Stimulated activated CD8-positive, alpha-beta memory T cell treated with anti-CD3 and anti-CD28 coated beads, Interleukin-15, amount 100 ng/mL, for 4 hours (primary cell): ENCODE measurements around the gene EXPH5.
A peak's percentile ranks its signal among the peaks of the same experiment; 100 is the strongest.
"Not testable (repeated sequence)": the region's sequence is repeated elsewhere in the genome, so short reads cannot be mapped to it uniquely, and the experiment has no call there.

ENCODE experiments used
- DNase-seq, 2 donors: peaks; one replicate each; pipeline ENCODE4 v3.0.0-alpha.2; 2020; ENCODE audit warnings: low read depth in 2 of 2

The EXPH5 gene, protein sequence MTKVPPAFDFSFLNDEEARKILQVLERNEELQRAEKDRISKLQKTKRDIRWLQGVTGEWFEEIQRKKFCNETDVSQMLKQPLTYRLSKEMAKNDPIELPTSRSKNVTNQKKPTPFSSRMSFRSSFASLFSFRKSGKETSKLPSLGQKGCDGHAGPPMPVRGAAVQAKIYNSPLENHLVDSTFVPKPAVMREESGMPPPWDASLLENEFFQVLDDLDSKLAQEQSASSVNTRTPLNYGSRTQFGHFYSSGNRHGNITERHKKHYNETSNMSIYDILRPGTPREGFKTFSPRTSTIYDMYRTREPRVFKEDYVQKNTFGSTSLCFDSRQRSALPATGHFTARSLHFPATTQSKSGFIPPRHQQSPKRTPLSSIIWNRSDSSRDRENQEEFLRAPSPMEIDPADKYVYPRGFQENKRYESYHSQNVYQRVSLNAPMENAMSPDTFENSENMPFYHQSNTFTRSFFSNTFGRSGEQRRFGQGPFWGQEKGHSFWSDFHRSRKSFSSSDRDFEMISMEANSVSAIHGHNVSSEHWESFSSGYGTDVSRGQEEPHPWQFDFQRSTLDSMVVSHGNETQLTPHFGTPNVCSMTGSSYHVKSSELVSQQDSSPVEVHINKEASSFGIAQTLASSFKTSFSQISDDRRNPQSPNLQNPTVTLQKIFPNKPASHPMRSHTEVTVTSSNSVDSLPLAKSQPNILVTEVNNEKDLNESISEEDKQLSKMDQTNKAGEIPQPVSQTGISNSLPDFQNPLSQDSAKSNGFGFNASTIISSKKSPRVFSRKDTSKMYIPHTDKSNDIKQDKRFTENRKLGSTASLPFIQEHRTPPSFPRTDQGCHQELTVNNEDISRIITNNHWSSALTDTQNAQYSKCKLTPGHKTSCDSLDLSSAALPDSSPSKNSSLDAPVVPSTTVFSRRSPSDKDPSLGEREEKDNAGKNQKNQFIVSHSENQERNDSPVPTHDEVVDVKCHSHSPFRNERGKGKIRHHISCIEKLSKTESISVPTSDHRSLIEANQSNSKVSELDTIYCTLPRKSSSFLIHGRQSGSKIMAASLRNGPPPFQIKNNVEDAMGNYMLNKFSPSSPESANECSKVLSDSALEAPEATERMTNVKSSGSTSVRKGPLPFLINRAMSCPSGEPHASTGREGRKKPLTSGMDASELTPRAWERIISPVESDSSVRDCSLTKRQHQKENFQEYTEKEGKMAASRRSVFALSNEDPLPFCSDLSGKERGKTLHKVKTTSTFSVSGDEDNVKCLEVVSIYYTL (N-terminal part only)

GRCh38 chr11:108593214-108593922 lies at the start of gene EXPH5:
TSS of gene EXPH5 (minus strand) at chr11:108593768. CDS start at chr11:108593536, 232 bp downstream.
- peak; percentile 71 to 79 for DNase-seq

- not testable (repeated sequence) for DNase-seq
Measured at GRCh38 chr11:108641752-108642151, 48.2 kb upstream of the EXPH5 start.

DNA sequence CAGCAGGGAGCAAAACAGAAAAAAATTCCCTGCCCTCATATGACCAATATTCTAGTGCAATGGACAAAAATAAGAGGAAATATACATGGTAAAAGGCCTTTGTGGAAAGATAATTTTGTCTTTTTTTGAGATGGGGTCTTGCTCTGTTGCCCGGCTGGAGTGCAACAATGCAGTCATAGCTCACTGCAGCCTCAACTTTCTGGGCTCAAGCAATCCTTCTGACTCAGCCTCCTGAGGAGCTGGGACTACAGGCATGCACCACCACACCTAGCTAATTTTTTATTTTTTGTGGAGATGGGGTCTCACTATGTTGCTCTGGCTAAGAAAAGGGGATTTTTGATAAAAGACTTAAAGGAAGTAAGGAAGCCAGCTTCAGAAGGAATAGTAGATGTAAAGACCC lies 45.6 kb upstream of the EXPH5 start:
- DNase-seq: no peak

DNA sequence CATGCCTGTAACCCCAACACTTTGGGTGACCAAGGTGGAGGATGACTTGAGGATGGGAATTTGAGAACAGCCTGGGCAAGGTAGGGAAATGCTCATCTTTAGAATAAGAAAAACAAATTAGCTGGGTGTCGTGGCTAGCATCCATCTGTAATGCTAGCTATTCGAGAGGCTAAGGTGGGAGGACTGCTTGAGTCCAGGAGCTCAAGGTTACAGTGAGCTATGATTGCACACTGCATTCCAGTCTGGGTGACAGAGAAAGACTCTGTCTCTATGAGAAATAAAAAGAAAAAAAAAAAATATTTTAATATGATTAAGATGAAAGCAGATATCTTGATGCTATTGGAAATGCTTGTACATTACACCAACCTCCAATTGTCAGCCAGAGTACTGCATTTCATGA lies 42.7 kb upstream of the EXPH5 start:
- no peak for DNase-seq

- DNase-seq: no peak
Measured at GRCh38 chr11:108635106-108635505, 41.5 kb upstream of the EXPH5 start.

GRCh38 chr11:108632041-108632704 lies 38.6 kb upstream of the EXPH5 start:
- DNase-seq: no peak

GRCh38 chr11:108629274-108629673 lies 35.7 kb upstream of the EXPH5 start:
- DNase-seq: no peak

DNA sequence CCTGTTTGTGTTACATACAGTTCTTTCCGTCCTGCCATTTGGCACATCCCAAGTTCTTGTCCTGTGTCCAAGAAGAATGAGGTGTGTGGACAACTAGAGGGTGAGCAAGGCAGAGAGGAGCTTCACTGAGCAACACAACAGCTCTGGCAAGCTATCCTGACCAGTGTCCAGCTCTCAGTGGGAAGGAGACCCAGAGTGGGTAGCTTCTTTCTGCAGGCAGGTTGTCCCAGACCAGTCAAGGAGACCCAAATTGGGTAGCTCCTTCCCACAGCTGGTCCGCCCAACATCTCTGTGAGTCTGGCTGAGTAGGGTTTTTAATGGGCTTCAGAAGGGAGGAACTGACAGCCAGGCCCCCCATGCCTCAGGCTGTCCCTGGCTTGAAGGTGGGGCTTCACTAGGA lies 35.2 kb upstream of the EXPH5 start:
- DNase-seq: no peak

DNA sequence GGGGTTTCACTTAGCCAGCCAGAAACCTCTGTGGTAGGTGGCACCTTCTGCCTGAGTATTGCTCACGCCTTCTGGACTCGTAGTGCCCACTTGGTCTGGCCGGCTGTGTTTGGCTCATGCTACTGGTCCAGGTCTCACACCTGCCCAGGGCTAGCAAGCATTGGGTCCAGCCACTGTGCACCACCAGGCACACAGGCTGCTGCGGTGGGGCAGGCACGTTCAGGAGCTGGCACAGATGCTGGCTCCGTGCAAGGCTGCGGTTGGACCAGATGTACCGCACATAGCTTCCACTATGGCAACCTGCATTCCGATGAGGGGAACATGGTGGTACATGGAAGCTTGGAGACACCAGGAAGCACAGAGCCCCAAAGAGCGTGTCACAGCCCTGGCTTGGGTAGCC lies 34.8 kb upstream of the EXPH5 start:
- no peak for DNase-seq

DNA sequence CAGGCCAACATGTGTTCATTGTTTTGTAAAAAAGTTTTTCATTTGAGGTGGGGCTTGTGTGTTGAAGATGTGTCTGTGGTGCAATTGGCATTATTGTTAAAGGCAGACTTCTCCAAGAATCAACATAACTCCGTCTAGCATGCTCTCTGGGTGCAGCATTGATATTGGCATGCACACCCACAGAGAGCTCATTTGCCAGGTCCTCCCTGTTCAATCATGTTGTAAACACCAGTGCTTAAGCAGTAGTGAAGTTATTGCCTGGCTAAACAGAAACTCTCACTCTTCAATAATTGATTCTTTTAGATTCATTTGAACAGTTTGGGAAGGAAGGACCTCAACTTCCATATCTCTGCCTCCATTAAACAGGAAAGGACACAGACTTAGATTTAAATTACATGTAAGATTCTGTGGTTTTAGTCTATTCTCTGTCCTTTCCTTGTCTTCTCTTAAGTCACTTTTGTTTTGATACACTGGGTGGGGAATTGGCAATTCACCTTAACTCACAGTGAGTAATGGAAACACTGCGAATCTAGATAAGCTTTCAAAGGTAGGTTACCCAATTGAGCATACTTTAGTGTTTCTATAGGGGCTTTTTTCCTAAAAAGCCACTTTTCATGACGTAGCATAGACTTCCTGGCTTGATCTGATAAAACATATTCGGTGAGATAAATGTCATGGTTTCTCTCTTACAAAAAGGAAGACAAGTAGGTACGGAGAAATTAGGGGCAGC lies 30.8 kb upstream of the EXPH5 start:
- no peak for DNase-seq

GRCh38 chr11:108622341-108622740 lies 28.8 kb upstream of the EXPH5 start:
- no peak for DNase-seq

- no peak for DNase-seq
Measured at GRCh38 chr11:108620958-108621772, 27.6 kb upstream of the EXPH5 start.

DNA sequence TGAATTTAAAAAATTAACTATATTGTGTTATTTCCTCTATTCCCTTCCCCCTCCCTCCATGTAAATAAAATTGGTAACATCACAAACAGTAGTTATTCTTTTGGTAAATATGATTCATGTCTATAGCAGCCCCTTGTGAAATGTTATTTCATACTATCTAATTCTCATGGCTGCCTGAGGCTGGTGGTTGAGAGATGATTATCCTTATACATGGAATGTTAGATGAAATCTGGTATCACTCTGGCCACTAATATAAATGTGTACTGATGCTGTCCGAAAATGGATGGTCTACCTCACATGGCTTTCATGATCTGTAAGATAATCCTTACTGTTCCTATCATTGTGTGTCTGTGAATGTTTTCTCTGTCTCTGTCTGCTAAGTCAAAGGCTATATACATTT lies 25.0 kb upstream of the EXPH5 start:
- no peak for DNase-seq

DNA sequence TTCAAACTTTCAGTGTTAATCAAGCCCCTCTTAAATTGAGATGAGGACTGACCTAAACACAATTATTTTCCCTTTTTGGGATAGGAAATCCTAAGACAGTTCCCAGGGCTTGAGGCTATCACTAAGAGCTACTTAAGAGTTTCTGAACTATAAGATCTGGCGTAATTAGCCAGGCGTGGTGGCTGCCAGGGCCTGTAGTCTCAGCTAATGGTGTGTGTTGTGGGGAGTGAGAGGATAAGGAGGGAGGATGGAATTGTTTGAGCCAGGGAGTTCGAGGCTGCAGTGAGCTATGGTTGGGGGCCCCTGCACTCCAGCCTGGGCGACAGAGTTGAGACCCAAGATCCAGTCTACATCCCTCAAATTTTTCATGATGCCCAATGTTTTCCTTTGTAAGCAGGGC lies 23.5 kb upstream of the EXPH5 start:
- no peak for DNase-seq

DNA sequence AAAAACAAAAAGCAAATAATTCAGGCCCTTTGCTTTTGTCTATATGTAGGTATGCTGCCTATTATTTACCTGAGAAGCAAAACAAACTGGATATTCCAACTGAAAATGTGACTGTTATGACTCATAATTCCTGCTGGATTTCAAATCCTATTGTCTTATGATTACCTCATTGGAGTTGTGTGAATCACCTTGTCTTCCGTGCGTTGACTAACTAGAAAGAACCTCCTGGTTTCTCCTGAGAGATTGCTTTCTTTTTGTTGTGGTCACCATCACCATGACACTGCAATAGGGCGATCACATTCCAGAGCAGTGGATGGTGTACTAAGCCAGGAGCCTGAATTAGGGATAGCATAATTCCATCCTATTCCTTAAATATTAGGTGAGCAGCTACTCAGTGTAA lies 23.0 kb upstream of the EXPH5 start:
- DNase-seq: no peak

DNA sequence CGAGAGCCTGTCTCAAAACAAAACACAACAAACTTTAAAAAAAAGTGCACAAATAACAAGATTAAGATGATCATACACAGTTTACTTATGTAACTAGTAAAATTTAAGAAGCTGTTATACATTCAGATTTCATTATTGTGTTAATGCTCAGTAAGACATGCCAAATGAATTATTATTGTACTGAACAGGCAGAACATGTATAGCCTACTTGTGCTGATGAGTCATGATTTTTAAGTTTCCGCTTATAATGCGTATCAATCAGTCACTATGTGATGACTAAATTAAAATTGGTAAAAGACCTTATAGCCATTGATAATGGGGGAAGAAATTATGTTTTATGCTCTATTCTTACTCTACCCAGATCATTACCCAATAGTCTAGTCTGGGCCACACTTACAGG lies 20.5 kb upstream of the EXPH5 start:
- no peak for DNase-seq

- no peak for DNase-seq
Measured at GRCh38 chr11:108609682-108610081, 16.1 kb upstream of the EXPH5 start.

GRCh38 chr11:108608548-108608947 lies 15.0 kb upstream of the EXPH5 start:
- no peak for DNase-seq

- no peak for DNase-seq
Measured at GRCh38 chr11:108606495-108607160, 13.1 kb upstream of the EXPH5 start.
